OCI-LY3 (cell line): ENCODE measurements around the gene GFOD1.

Experiments used
- H2AFZ ChIP-seq: fragments of 200-600, 300-600 bp; shearing (Covaris generic); 2 replicates; pipeline ENCODE4 v1.6.0; 2014; ENCODE audit warnings: antibody characterized with exemption, low read depth, low read length
- H3K27ac ChIP-seq: fragments of 200-600, 300-600 bp; sonication (generic); 2 replicates; pipeline ENCODE4 v1.5.1; 2014; ENCODE audit warnings: mild to moderate bottlenecking, low read length, moderate library complexity, mixed read lengths
- H3K27me3 ChIP-seq: fragments of 200-600, 300-600 bp; sonication (generic); 2 replicates; pipeline ENCODE4 v1.6.1; 2014; ENCODE audit warnings: low read depth, low read length, mixed read lengths
- H3K36me3 ChIP-seq: fragments of 200-600, 300-600 bp; sonication (generic); replicated peaks from 2 replicates; pipeline ENCODE3; 2014; ENCODE audit warnings: low read depth, low read length, mixed read lengths
- H3K4me1 ChIP-seq: fragments of 300-600, 200-600 bp; sonication (generic); 2 replicates; pipeline ENCODE4 v1.6.1; 2014; ENCODE audit warnings: low read length, mixed read lengths
- H3K4me2 ChIP-seq: fragments of 200-600, 300-600 bp; sonication (generic); 2 replicates; pipeline ENCODE4 v1.6.1; 2014; ENCODE audit warnings: low read length, mixed read lengths
- H3K4me3 ChIP-seq: fragments of 300-600, 200-600 bp; sonication (generic); 2 replicates; pipeline ENCODE4 v1.5.1; 2014; ENCODE audit warnings: antibody characterized with exemption, mild to moderate bottlenecking, low read length, moderate library complexity
- H3K79me2 ChIP-seq: fragments of 300-600, 200-600 bp; shearing (Covaris generic); 2 replicates; pipeline ENCODE4 v1.6.1; 2014; ENCODE audit warnings: mild to moderate bottlenecking, low read length, mixed read lengths
- H3K9ac ChIP-seq: fragments of 300-600, 200-600 bp; shearing (Covaris generic); 2 replicates; pipeline ENCODE4 v1.6.0; 2014; ENCODE audit warnings: mild to moderate bottlenecking, low read length, moderate library complexity
- H3K9me3 ChIP-seq: fragments of 200-600, 300-600 bp; shearing (Covaris generic); 2 replicates; pipeline ENCODE4 v1.6.1; 2014; ENCODE audit warnings: low read length, mixed read lengths; ENCODE audit not compliant: insufficient read depth
- H4K20me1 ChIP-seq: fragments of 200-600, 300-600 bp; sonication (generic); 2 replicates; pipeline ENCODE4 v1.6.1; 2016; ENCODE audit warnings: low read length, mixed read lengths; ENCODE audit not compliant: insufficient read depth
- EZH2phosphoT487 ChIP-seq: fragments of 200-600 bp; shearing (Covaris generic); IDR thresholded peaks from 2 replicates; pipeline ENCODE4 v1.6.1; 2018; ENCODE audit warnings: antibody characterized with exemption, mixed run types, low read depth
- TF ChIP-seq, protein P1 (sequence below): fragments of 200-600, 300-600 bp; sonication (generic); IDR thresholded peaks from 2 replicates; pipeline ENCODE4 v1.5.1; 2014; ENCODE audit warnings: antibody characterized with exemption, low read length, low read depth

Gene GFOD1

DNA sequence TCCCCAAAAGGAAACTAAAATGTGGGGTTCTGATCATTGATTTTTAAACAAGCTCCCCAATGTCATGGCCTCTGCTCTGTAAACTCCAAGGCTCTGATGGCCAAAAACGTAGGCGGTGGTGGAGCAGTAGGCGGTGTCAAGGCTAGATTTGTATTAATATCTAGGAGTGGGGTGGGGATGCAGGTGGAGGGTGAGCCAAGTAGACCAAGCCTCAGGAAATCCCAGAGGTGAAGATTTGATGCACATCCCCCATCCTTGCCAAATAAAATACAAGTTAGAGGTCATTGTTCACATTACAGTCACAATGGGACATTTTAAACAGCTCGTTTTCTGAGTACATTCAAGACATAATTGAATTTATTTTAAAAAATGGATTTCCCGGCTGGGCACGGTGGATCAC is 128.1 kb downstream of the GFOD1 start:
- Histone ChIP-seq H3K9me3 (no peaks in the 10 kb centered on the region), H4K20me1 (no peaks in the 10 kb centered on the region), H3K27ac (no peak overlapping the region), H3K4me1 (peaks cover 27% of the 10 kb centered on the region), H3K4me2 (no peak overlapping the region), H3K27me3 (peaks cover 3% of the 10 kb centered on the region; the same call in 1 of the 2 replicates), H2AFZ (no peak overlapping the region), H3K36me3 (no peaks in the 10 kb centered on the region), H3K4me3 (no peak overlapping the region), H3K9ac (no peak overlapping the region), H3K79me2 (no peaks in the 10 kb centered on the region)
- TF ChIP-seq EZH2phosphoT487 = no peak
- TF ChIP-seq, protein P1, sequence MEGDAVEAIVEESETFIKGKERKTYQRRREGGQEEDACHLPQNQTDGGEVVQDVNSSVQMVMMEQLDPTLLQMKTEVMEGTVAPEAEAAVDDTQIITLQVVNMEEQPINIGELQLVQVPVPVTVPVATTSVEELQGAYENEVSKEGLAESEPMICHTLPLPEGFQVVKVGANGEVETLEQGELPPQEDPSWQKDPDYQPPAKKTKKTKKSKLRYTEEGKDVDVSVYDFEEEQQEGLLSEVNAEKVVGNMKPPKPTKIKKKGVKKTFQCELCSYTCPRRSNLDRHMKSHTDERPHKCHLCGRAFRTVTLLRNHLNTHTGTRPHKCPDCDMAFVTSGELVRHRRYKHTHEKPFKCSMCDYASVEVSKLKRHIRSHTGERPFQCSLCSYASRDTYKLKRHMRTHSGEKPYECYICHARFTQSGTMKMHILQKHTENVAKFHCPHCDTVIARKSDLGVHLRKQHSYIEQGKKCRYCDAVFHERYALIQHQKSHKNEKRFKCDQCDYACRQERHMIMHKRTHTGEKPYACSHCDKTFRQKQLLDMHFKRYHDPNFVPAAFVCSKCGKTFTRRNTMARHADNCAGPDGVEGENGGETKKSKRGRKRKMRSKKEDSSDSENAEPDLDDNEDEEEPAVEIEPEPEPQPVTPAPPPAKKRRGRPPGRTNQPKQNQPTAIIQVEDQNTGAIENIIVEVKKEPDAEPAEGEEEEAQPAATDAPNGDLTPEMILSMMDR = no peak

DNA sequence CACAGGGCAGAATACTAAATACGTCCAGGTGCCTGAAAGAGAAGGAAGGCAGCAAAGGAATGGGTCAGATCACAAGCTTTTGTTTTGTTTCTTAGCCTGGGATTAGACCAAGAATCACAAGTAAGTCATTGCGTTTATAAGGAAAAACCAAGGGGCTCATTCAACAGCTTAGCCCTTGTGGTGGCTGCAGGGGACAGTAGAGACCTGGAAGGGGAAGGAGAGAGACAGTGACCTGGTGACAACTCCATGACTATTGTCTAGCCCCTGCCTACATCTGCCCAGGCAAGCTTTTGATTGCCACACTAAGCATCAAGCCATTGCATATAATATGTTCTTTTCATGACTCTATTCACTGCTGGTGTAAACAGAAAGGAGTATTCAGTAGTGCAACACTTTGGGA is 128.9 kb downstream of the GFOD1 start:
- Histone ChIP-seq H3K4me3 (no peak overlapping the region), H3K9ac (no peak overlapping the region), H3K27ac (no peak overlapping the region), H3K27me3 (peaks cover 7% of the 10 kb centered on the region; the same call in 1 of the 2 replicates), H3K36me3 (no peaks in the 10 kb centered on the region), H3K4me2 (no peak overlapping the region), H3K9me3 (no peaks in the 10 kb centered on the region), H2AFZ (no peak overlapping the region), H3K4me1 (peaks cover 27% of the 10 kb centered on the region), H4K20me1 (no peaks in the 10 kb centered on the region), H3K79me2 (no peaks in the 10 kb centered on the region)
- TF ChIP-seq, protein P1 = no peak
- no peak for TF ChIP-seq EZH2phosphoT487

DNA sequence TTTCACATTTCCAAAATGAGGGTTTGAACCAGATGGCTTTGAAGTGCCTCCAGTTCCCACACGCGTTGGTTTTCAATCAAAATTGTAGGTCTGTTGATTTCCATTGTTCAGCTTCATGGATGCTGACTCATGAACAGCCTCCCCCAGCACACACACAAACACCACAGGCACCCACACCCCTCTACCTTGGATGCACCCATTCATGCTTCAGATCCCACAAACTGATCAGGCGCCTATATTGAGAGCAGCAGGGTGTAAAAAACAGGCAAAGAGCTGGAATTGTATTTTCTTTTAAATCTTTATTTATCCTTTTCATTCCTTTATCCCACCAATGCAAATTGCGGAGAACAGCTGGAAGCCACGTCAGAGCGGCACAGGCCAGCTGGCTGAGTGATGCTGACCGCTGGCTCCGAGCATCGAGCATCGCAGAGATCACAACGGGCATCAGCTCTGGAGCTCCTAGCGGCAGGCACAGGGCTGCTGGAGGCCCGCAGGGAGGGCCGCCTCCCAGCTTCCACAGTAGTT is 129.8 kb downstream of the GFOD1 start:
- no peak overlapping the region for H3K27ac ChIP-seq
- peaks cover 27% of the 10 kb centered on the region for H3K4me1 ChIP-seq

DNA sequence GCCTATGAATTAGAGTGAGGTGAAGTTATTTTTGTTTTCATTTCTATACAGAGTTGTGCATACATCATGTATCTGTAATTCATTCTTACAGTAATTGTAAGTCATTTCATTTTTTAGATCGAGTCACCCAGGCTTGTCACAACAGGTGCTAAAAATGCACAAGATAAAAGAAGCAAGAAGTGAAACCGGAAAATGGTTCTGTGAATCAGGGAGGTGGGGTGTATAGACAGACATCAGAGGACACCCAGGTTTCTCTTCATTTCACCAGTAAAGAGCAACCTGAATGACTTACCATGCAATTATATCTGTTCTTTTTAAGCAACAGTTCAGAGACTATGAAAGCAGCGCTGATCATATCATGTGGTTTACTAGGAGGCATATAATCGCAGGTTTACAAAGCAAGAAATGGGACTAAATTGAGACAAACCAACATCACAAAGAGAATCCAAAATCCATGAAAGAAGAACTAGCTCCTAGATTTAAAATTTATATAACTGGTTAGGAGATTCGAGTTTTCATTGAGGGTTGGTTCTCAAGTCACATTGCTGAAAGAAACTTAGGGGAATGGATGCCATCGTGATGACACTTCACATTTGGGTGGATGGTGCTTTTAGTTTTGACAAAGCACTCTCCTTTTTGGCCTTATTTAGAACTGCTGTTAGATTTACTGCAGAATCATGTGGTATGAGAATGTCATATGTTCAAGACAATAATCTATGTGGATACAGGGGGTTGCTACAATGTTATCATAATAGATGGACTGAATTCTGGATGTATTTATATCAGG is 131.2 kb downstream of the GFOD1 start:
- Histone ChIP-seq H3K27ac (peak overlapping the region; percentile 29), H3K36me3 (no peaks in the 10 kb centered on the region), H3K4me3 (peak overlapping the region; percentile 42), H3K4me2 (peak overlapping the region; percentile 82), H4K20me1 (no peaks in the 10 kb centered on the region), H3K27me3 (peaks cover 9% of the 10 kb centered on the region; the same call in 1 of the 2 replicates), H3K4me1 (peaks cover 27% of the 10 kb centered on the region), H2AFZ (no peak overlapping the region), H3K79me2 (no peaks in the 10 kb centered on the region), H3K9me3 (no peaks in the 10 kb centered on the region), H3K9ac (no peak overlapping the region)
- TF ChIP-seq, protein P1 = no peak
- TF ChIP-seq EZH2phosphoT487 = no peak

More for the DNA sequence above, 129.8 kb downstream of the GFOD1 start:
- H3K4me2 ChIP-seq = no peak overlapping the region
- no peaks in the 10 kb centered on the region for H4K20me1 ChIP-seq
- H3K9me3 ChIP-seq = no peaks in the 10 kb centered on the region
- TF ChIP-seq, protein P1 = no peak
- TF ChIP-seq EZH2phosphoT487 = no peak
- no peak overlapping the region for H3K9ac ChIP-seq
- no peak overlapping the region for H2AFZ ChIP-seq
- H3K27me3 ChIP-seq = peaks cover 9% of the 10 kb centered on the region; the same call in 1 of the 2 replicates
- H3K36me3 ChIP-seq = no peaks in the 10 kb centered on the region
- H3K79me2 ChIP-seq = no peaks in the 10 kb centered on the region
- H3K4me3 ChIP-seq = no peak overlapping the region
